ENCODE data around the gene CORIN.
"Not testable (repeated sequence)": the region's sequence is repeated elsewhere in the genome, so short reads cannot be mapped to it uniquely, and the experiment has no call there.

CORIN gene

GRCh38 chr4:47570816-47571215 lies 267.1 kb downstream of the CORIN start:
- no peaks in the 10 kb centered on the region for H3K36me3 ChIP-seq (ENCODE audit: control insufficient read depth, insufficient read depth, low read length)
- no peak overlapping the region for H3K27ac ChIP-seq (ENCODE audit: insufficient read depth, low read length, poor library complexity, severe bottlenecking)
- no peaks in the 10 kb centered on the region for H3K4me1 ChIP-seq (ENCODE audit: control insufficient read depth, insufficient read depth, low read length, poor library complexity, severe bottlenecking)
- no peaks in the 10 kb centered on the region for H3K27me3 ChIP-seq (replicated peaks; ENCODE audit: control insufficient read depth, insufficient read depth, low read length, poor library complexity, severe bottlenecking)
- H3K4me3 ChIP-seq (ENCODE audit: insufficient read depth, low read depth, low read length, poor library complexity, severe bottlenecking), result no peak overlapping the region
- no peaks in the 10 kb centered on the region for H3K9me3 ChIP-seq (ENCODE audit: control insufficient read depth, low read length)
- DNase-seq, result no peak

- Histone ChIP-seq H3K36me3 (ENCODE audit: control insufficient read depth, insufficient read depth, low read length) (no peaks in the 10 kb centered on the region), H3K4me1 (ENCODE audit: control insufficient read depth, insufficient read depth, low read length, poor library complexity, severe bottlenecking) (no peaks in the 10 kb centered on the region), H3K27me3 (replicated peaks; ENCODE audit: control insufficient read depth, insufficient read depth, low read length, poor library complexity, severe bottlenecking) (no peaks in the 10 kb centered on the region), H3K4me3 (ENCODE audit: insufficient read depth, low read depth, low read length, poor library complexity, severe bottlenecking) (no peak overlapping the region), H3K9me3 (ENCODE audit: control insufficient read depth, low read length) (no peaks in the 10 kb centered on the region), H3K27ac (ENCODE audit: insufficient read depth, low read length, poor library complexity, severe bottlenecking) (no peak overlapping the region)
- DNase-seq, result no peak
Measured at GRCh38 chr4:47567511-47567910, 270.4 kb downstream of the CORIN start.

GRCh38 chr4:47566969-47567368 lies 270.9 kb downstream of the CORIN start:
- Histone ChIP-seq H3K4me3 (ENCODE audit: insufficient read depth, low read depth, low read length, poor library complexity, severe bottlenecking) (no peak overlapping the region), H3K4me1 (ENCODE audit: control insufficient read depth, insufficient read depth, low read length, poor library complexity, severe bottlenecking) (no peaks in the 10 kb centered on the region), H3K9me3 (ENCODE audit: control insufficient read depth, low read length) (no peaks in the 10 kb centered on the region), H3K36me3 (ENCODE audit: control insufficient read depth, insufficient read depth, low read length) (no peaks in the 10 kb centered on the region), H3K27ac (ENCODE audit: insufficient read depth, low read length, poor library complexity, severe bottlenecking) (no peak overlapping the region), H3K27me3 (replicated peaks; ENCODE audit: control insufficient read depth, insufficient read depth, low read length, poor library complexity, severe bottlenecking) (no peaks in the 10 kb centered on the region)
- no peak for DNase-seq

GRCh38 chr4:47566566-47566965 lies 271.3 kb downstream of the CORIN start:
- Histone ChIP-seq H3K27me3 (replicated peaks; ENCODE audit: control insufficient read depth, insufficient read depth, low read length, poor library complexity, severe bottlenecking) (no peaks in the 10 kb centered on the region), H3K4me3 (ENCODE audit: insufficient read depth, low read depth, low read length, poor library complexity, severe bottlenecking) (no peak overlapping the region), H3K4me1 (ENCODE audit: control insufficient read depth, insufficient read depth, low read length, poor library complexity, severe bottlenecking) (no peaks in the 10 kb centered on the region), H3K27ac (ENCODE audit: insufficient read depth, low read length, poor library complexity, severe bottlenecking) (no peak overlapping the region), H3K36me3 (ENCODE audit: control insufficient read depth, insufficient read depth, low read length) (no peaks in the 10 kb centered on the region), H3K9me3 (ENCODE audit: control insufficient read depth, low read length) (no peaks in the 10 kb centered on the region)
- no peak for DNase-seq

DNA sequence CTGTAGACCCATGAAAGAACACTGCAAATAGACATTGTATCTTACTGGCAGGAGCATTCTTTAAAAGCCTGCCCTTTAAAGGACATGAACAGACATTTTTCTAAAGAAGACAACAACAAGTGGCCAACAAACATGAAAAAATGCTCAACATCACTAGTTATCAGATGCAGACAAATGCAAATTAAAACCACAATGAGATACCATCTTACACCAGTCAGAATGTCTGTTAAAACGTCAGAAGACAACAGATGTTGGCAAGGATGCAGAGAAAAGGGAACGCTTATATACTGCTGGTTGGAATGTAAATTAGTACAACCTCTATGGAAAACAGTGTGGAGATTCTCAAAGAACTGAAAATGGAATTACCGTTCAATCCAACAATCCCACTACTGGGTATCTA lies 275.6 kb downstream of the CORIN start:
- Histone ChIP-seq H3K4me1 (ENCODE audit: control insufficient read depth, insufficient read depth, low read length, poor library complexity, severe bottlenecking) (no peaks in the 10 kb centered on the region), H3K27me3 (replicated peaks; ENCODE audit: control insufficient read depth, insufficient read depth, low read length, poor library complexity, severe bottlenecking) (no peaks in the 10 kb centered on the region), H3K27ac (ENCODE audit: insufficient read depth, low read length, poor library complexity, severe bottlenecking) (no peak overlapping the region), H3K9me3 (ENCODE audit: control insufficient read depth, low read length) (no peaks in the 10 kb centered on the region), H3K36me3 (ENCODE audit: control insufficient read depth, insufficient read depth, low read length) (no peaks in the 10 kb centered on the region), H3K4me3 (ENCODE audit: insufficient read depth, low read depth, low read length, poor library complexity, severe bottlenecking) (no peak overlapping the region)
- DNase-seq, result no peak

- DNase-seq, result no peak
- H3K27ac ChIP-seq (ENCODE audit: insufficient read depth, low read length, poor library complexity, severe bottlenecking), result no peak overlapping the region
- H3K9me3 ChIP-seq (ENCODE audit: control insufficient read depth, low read length), result no peaks in the 10 kb centered on the region
- H3K27me3 ChIP-seq (replicated peaks; ENCODE audit: control insufficient read depth, insufficient read depth, low read length, poor library complexity, severe bottlenecking), result no peaks in the 10 kb centered on the region
- no peak overlapping the region for H3K4me3 ChIP-seq (ENCODE audit: insufficient read depth, low read depth, low read length, poor library complexity, severe bottlenecking)
- no peaks in the 10 kb centered on the region for H3K4me1 ChIP-seq (ENCODE audit: control insufficient read depth, insufficient read depth, low read length, poor library complexity, severe bottlenecking)
- no peaks in the 10 kb centered on the region for H3K36me3 ChIP-seq (ENCODE audit: control insufficient read depth, insufficient read depth, low read length)
Measured at GRCh38 chr4:47561331-47561730, 276.5 kb downstream of the CORIN start.

- H3K36me3 ChIP-seq (ENCODE audit: control insufficient read depth, insufficient read depth, low read length), result no peaks in the 10 kb centered on the region
- H3K9me3 ChIP-seq (ENCODE audit: control insufficient read depth, low read length), result no peaks in the 10 kb centered on the region
- no peak overlapping the region for H3K27ac ChIP-seq (ENCODE audit: insufficient read depth, low read length, poor library complexity, severe bottlenecking)
- H3K4me3 ChIP-seq (ENCODE audit: insufficient read depth, low read depth, low read length, poor library complexity, severe bottlenecking), result no peak overlapping the region
- DNase-seq, result no peak
- H3K27me3 ChIP-seq (replicated peaks; ENCODE audit: control insufficient read depth, insufficient read depth, low read length, poor library complexity, severe bottlenecking), result no peaks in the 10 kb centered on the region
- no peaks in the 10 kb centered on the region for H3K4me1 ChIP-seq (ENCODE audit: control insufficient read depth, insufficient read depth, low read length, poor library complexity, severe bottlenecking)
Measured at GRCh38 chr4:47560682-47561081, 277.2 kb downstream of the CORIN start.

DNA sequence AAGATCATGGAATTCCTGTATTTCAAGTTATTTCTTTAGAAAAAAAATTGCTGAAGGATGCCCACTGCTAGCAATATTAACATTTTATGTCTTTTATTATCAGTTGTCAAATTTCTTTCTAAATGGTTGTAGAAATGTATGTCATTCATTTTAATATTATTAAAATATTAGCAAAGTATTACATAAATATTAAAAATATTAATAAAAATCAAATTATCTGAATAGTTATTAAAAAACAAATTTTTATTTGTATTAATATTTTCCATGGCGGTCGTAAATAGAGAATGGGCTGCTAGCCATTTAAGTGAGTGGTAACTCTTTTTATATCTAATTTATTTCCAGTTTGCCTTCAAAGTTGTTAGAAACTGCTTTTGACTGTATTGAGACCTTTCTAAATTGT lies 280.6 kb downstream of the CORIN start:
- no peak overlapping the region for H3K4me3 ChIP-seq (ENCODE audit: insufficient read depth, low read depth, low read length, poor library complexity, severe bottlenecking)
- H3K27me3 ChIP-seq (replicated peaks; ENCODE audit: control insufficient read depth, insufficient read depth, low read length, poor library complexity, severe bottlenecking), result no peaks in the 10 kb centered on the region
- DNase-seq, result no peak
- H3K9me3 ChIP-seq (ENCODE audit: control insufficient read depth, low read length), result no peaks in the 10 kb centered on the region
- H3K27ac ChIP-seq (ENCODE audit: insufficient read depth, low read length, poor library complexity, severe bottlenecking), result no peak overlapping the region
- no peaks in the 10 kb centered on the region for H3K36me3 ChIP-seq (ENCODE audit: control insufficient read depth, insufficient read depth, low read length)
- H3K4me1 ChIP-seq (ENCODE audit: control insufficient read depth, insufficient read depth, low read length, poor library complexity, severe bottlenecking), result no peaks in the 10 kb centered on the region

- H3K27ac ChIP-seq (ENCODE audit: insufficient read depth, low read length, poor library complexity, severe bottlenecking); H3K27me3 ChIP-seq (replicated peaks; ENCODE audit: control insufficient read depth, insufficient read depth, low read length, poor library complexity, severe bottlenecking); H3K4me1 ChIP-seq (ENCODE audit: control insufficient read depth, insufficient read depth, low read length, poor library complexity, severe bottlenecking); H3K4me3 ChIP-seq (ENCODE audit: insufficient read depth, low read depth, low read length, poor library complexity, severe bottlenecking); H3K36me3 ChIP-seq (ENCODE audit: control insufficient read depth, insufficient read depth, low read length); H3K9me3 ChIP-seq (ENCODE audit: control insufficient read depth, low read length); DNase-seq: not testable (repeated sequence)
Measured at GRCh38 chr4:47555920-47556319, 281.9 kb downstream of the CORIN start.

DNA sequence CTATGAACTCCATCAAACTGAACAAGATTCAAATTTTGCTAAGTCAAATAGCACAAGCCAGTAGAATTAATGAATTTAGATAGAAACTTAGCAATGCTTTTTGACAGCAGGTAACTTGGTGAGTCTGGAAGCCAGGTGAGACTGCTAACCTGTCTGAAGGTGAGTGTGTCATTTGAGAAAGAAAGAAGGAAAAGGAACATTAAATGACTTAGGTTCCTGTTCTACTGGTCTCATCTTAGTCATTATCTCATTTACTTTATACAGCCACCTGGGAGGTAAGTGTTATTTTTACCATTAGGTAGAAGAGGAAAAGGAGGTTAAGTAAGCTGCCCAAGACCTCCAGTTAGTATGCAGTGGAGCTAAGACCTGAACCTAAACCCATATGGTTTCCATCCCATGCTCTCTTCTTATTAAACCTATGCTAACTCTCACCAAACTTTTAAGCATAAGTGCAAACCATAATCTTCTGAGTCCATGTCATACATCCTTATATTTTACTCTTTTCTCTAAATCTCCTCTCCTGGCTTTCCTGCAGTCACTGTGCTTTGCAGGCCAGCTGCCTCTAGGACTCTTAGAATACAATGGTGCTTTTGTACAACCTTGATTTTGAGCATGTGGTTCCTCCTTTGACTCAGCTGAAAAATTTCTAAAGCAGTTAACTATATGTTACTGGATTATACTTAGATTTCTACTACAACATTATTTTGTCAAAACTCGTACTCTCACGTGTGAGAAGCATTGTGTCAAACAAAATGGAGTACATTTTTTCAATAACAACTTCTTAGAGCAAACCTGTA lies 284.3 kb downstream of the CORIN start:
- no peak for DNase-seq
- H3K9me3 ChIP-seq (ENCODE audit: control insufficient read depth, low read length), result no peaks in the 10 kb centered on the region
- no peaks in the 10 kb centered on the region for H3K4me1 ChIP-seq (ENCODE audit: control insufficient read depth, insufficient read depth, low read length, poor library complexity, severe bottlenecking)
- no peaks in the 10 kb centered on the region for H3K36me3 ChIP-seq (ENCODE audit: control insufficient read depth, insufficient read depth, low read length)
- H3K4me3 ChIP-seq (ENCODE audit: insufficient read depth, low read depth, low read length, poor library complexity, severe bottlenecking), result no peak overlapping the region
- no peak overlapping the region for H3K27ac ChIP-seq (ENCODE audit: insufficient read depth, low read length, poor library complexity, severe bottlenecking)
- H3K27me3 ChIP-seq (replicated peaks; ENCODE audit: control insufficient read depth, insufficient read depth, low read length, poor library complexity, severe bottlenecking), result no peaks in the 10 kb centered on the region
